HepG2 (cell line): ENCODE measurements around the gene TUBA8. TPM values are rescaled to one million over a fixed set of nuclear protein-coding genes. Genes with fewer than 3 reads are reported as not detected.

ENCODE experiments used
- ATAC-seq: fragments of 200-7000 bp; cut with Tn5 transposase; 3 replicates; pipeline ENCODE4 v1.9.1; 2020; ENCODE audit warnings: mild to moderate bottlenecking, moderate library complexity
- BruUV-seq: library from RNA; stranded (reverse); fragments of 400-500 nt; replicated peaks from 2 replicates; lab custom pipeline; 2021; lab: Mats Ljungman, UMichigan
- CTCF ChIA-PET: fragments of 300-600 bp; formaldehyde crosslinking; extraction: SDS; loops from one replicate; lab custom pipeline; 2021; ENCODE audit warnings: low total read pairs, inconsistent platforms, low intra/inter-chr PET ratio; lab: Yijun Ruan, JAX
- POLR2A ChIA-PET: fragments of 350-600 bp; sonication (Branson Sonifier 250); formaldehyde crosslinking; loops from one replicate; lab custom pipeline; 2020; ENCODE audit warnings: antibody characterized with exemption, inconsistent platforms; lab: Yijun Ruan, JAX
- DNase-seq: peaks from one replicate; pipeline ENCODE4 v3.0.0-alpha.2; 2015; ENCODE audit warnings: low spot score
- FAIRE-seq: peaks from 3 replicates; lab custom pipeline; 2011; peaks lifted over from hg19 to GRCh38; lab: Jason Lieb, UNC
- H2AFZ ChIP-seq: one replicate; pipeline ENCODE4 v1.6.1; 2011; ENCODE audit warnings: low read length, inconsistent platforms
- H3K27ac ChIP-seq: fragments of 300-600 bp; 3 replicates; pipeline ENCODE4 v1.8.0; 2011; ENCODE audit warnings: mixed run types, mild to moderate bottlenecking, mixed read lengths, low read length, inconsistent platforms; ENCODE audit not compliant: insufficient read depth; ENCODE audit errors: extremely low read length
- H3K27me3 ChIP-seq, 2 experiments: fragments of 200-600 bp in 1 of 2; 2 replicates in 1 of 2; 3 replicates in 1 of 2; pipeline versions ENCODE4 v1.6.0 to v1.8.0; 2011; ENCODE audit warnings: low read length in 2 of 2, mild to moderate bottlenecking in 2 of 2, moderate library complexity in 2 of 2, inconsistent platforms in 1 of 2; ENCODE audit not compliant: insufficient read depth in 2 of 2, control insufficient read depth in 1 of 2
- H3K36me3 ChIP-seq, 2 experiments: fragments of 200-600 bp in 1 of 2; replicated peaks in 1 of 2; 2 replicates in 1 of 2; 3 replicates in 1 of 2; pipeline versions ENCODE4 v1.5.1 to v1.8.0; 2011; ENCODE audit warnings: low read length in 2 of 2, inconsistent platforms in 1 of 2; ENCODE audit not compliant: insufficient read depth in 2 of 2, control insufficient read depth in 1 of 2
- H3K4me1 ChIP-seq: 2 replicates; pipeline ENCODE4 v1.5.1; 2012; ENCODE audit warnings: low read length, inconsistent platforms; ENCODE audit not compliant: insufficient read depth
- H3K4me2 ChIP-seq: 2 replicates; pipeline ENCODE4 v1.6.0; 2011; ENCODE audit warnings: low read depth, low read length, inconsistent platforms
- H3K4me3 ChIP-seq, 3 experiments: fragments of 200-600 bp in 1 of 3; sonication (generic), shearing (Covaris generic) in 1 of 3; replicated peaks in 1 of 3; 2 replicates each; pipeline ENCODE4 v1.5.1; 2011 to 2016; ENCODE audit warnings: low read length in 3 of 3, inconsistent platforms in 2 of 3, low read depth in 2 of 3, mild to moderate bottlenecking in 2 of 3, control low read depth in 1 of 3, mixed read lengths in 1 of 3; ENCODE audit not compliant: insufficient read depth in 1 of 3
- H3K79me2 ChIP-seq: one replicate; pipeline ENCODE4 v1.6.1; 2011; ENCODE audit warnings: low read length, inconsistent platforms; ENCODE audit not compliant: insufficient read depth
- H3K9ac ChIP-seq: 2 replicates; pipeline ENCODE4 v1.6.0; 2011; ENCODE audit warnings: mild to moderate bottlenecking, low read depth, low read length, inconsistent platforms; ENCODE audit not compliant: insufficient read depth
- H3K9me3 ChIP-seq: 2 replicates; pipeline ENCODE4 v1.5.1; 2012; ENCODE audit warnings: mild to moderate bottlenecking, low read length
- H4K20me1 ChIP-seq: 2 replicates; pipeline ENCODE4 v1.6.0; 2011; ENCODE audit warnings: inconsistent platforms, mild to moderate bottlenecking, low read length, moderate library complexity; ENCODE audit not compliant: insufficient read depth
- AGO2 ChIP-seq: fragments of 200-400 bp; formaldehyde crosslinking; optimal IDR thresholded peaks from 2 replicates; pipeline ENCODE3; 2017; ENCODE audit warnings: mild to moderate bottlenecking, low read depth, low read length, moderate library complexity
- CENPX ChIP-seq: sonication (generic); formaldehyde crosslinking; IDR thresholded peaks from 2 replicates; pipeline ENCODE4 v1.9.0; 2021; ENCODE audit warnings: mild to moderate bottlenecking, missing genetic modification reagents, moderate library complexity
- GATAD2A ChIP-seq: IDR thresholded peaks from 2 replicates; pipeline ENCODE4 v1.6.1; 2016
- HOXA7 ChIP-seq: sonication (generic); formaldehyde crosslinking; IDR thresholded peaks from 2 replicates; pipeline ENCODE4 v1.8.1; 2022; ENCODE audit warnings: mild to moderate bottlenecking, missing genetic modification reagents, moderate library complexity
- PCBP1 ChIP-seq: fragments of 200-400 bp; formaldehyde crosslinking; IDR thresholded peaks from 2 replicates; pipeline ENCODE4 v1.6.1; 2017; ENCODE audit warnings: mild to moderate bottlenecking, low read depth, low read length, borderline replicate concordance
- PCBP2 ChIP-seq: fragments of 200-400 bp; formaldehyde crosslinking; optimal IDR thresholded peaks from 2 replicates; pipeline ENCODE3; 2018; ENCODE audit warnings: low read length, low read depth; ENCODE audit not compliant: poor library complexity, severe bottlenecking
- RFX5 ChIP-seq: IDR thresholded peaks from 2 replicates; pipeline ENCODE4 v1.6.1; 2011; ENCODE audit warnings: low read depth, low read length, improper control_type of control experiment
- SKIL ChIP-seq: sonication (generic); formaldehyde crosslinking; IDR thresholded peaks from 2 replicates; pipeline ENCODE4 v1.8.0; 2022; ENCODE audit warnings: missing genetic modification reagents, mild to moderate bottlenecking, moderate library complexity, borderline replicate concordance
- THYN1 ChIP-seq: sonication (generic); formaldehyde crosslinking; IDR thresholded peaks from 2 replicates; pipeline ENCODE4 v1.8.1; 2023; ENCODE audit warnings: low read depth, mild to moderate bottlenecking, moderate library complexity, missing genetic modification reagents, borderline replicate concordance
- TRAFD1 ChIP-seq: sonication (generic); formaldehyde crosslinking; IDR thresholded peaks from 2 replicates; pipeline ENCODE4 v1.5.1; 2020; ENCODE audit warnings: missing genetic modification reagents, mild to moderate bottlenecking, borderline replicate concordance
- WIZ ChIP-seq: sonication (generic); formaldehyde crosslinking; IDR thresholded peaks from 2 replicates; pipeline ENCODE4 v1.5.1; 2020; ENCODE audit warnings: mild to moderate bottlenecking, missing genetic modification reagents
- ZNF432 ChIP-seq: sonication (generic); formaldehyde crosslinking; IDR thresholded peaks from 2 replicates; pipeline ENCODE4 v1.5.0; 2020; ENCODE audit warnings: missing genetic modification reagents, mild to moderate bottlenecking, borderline replicate concordance
- ZNF460 ChIP-seq: sonication (generic); formaldehyde crosslinking; IDR thresholded peaks from 2 replicates; pipeline ENCODE4 v1.5.1; 2020; ENCODE audit warnings: missing genetic modification reagents, mild to moderate bottlenecking, borderline replicate concordance
- ZNF607 ChIP-seq: sonication (generic); formaldehyde crosslinking; IDR thresholded peaks from 2 replicates; pipeline ENCODE4 v1.5.1; 2020; ENCODE audit warnings: missing genetic modification reagents, mild to moderate bottlenecking, borderline replicate concordance
- WGBS: methylation state at CpG from one replicate; pipeline ENCODE4 v1.1.6; 2017; ENCODE audit warnings: low lambda C conversion rate; 5-methylcytosine and 5-hydroxymethylcytosine counted together
- in situ Hi-C: cut with HindIII; loops from 2 replicates; pipeline ENCODE4 v1.10.0; 2017; ENCODE audit warnings: low pct_unique_long_range_greater_than_20kb; ENCODE audit not compliant: extremely low pct_ligation_motif_present
- intact Hi-C: fragments of 100-400 bp; cut with micrococcal nuclease; formaldehyde crosslinking; loops from one replicate; pipeline ENCODE4 v1.10.0; 2022; ENCODE audit not compliant: unreplicated experiment
- polyA plus RNA-seq, 8 experiments: library from polyadenylated mRNA; depleted of rRNA in 3 of 8; stranded (reverse) in 7 of 8; unstranded in 1 of 8; fragments of >200 nt; fragmentation: Illumina TruSeq in 4 of 8; extraction: Trizol in 4 of 8; gene quantifications; 2 replicates each; pipeline versions ENCODE4 v1.2.1 to v1.2.3, GENCODE V29; 2011 to 2016; ENCODE audit warnings: low read depth in 4 of 8, missing spikeins in 1 of 8, mixed read lengths in 1 of 8; ENCODE audit not compliant: insufficient read depth in 1 of 8
- total RNA-seq, 5 experiments: library from RNA; depleted of rRNA; stranded (reverse); fragments of >200 nt; fragmentation: Illumina TruSeq; extraction: Trizol; gene quantifications; 2 replicates each; pipeline ENCODE4 v1.2.3, GENCODE V29; 2016; ENCODE audit warnings: low read depth in 1 of 5

Gene TUBA8
- total and polyA plus RNA-seq, 2 of the 13 experiments (the other 11 are each of a cell fraction or from before 2014, with no cell fraction given), result 0.35 to 0.69 TPM

GRCh38 chr22:18096823-18097222 is 13.8 kb upstream of the TUBA8 start:
- H3K79me2 ChIP-seq, result no peaks in the 10 kb centered on the region
- H3K4me3 ChIP-seq, result no peak overlapping the region
- H2AFZ ChIP-seq, result no peak overlapping the region
- in situ Hi-C loops (no loop called here), intact Hi-C loops (no loop called here)
- no TSS peak for BruUV-seq
- no peaks in the 10 kb centered on the region for H3K36me3 ChIP-seq
- H3K27me3 ChIP-seq, result no peaks in the 10 kb centered on the region; a peak in 1 of 5 replicates
- no peak overlapping the region for H3K4me2 ChIP-seq
- FAIRE-seq (peak; percentile 32), ATAC-seq (no peak), DNase-seq (no peak)
- H3K4me1 ChIP-seq, result peaks cover 9% of the 10 kb centered on the region; the same call in 1 of the 2 replicates
- CTCF ChIA-PET, result no interaction called here
- H3K9me3 ChIP-seq, result no peaks in the 10 kb centered on the region
- no peaks in the 10 kb centered on the region for H4K20me1 ChIP-seq
- POLR2A ChIA-PET, result no interaction called here
- TF ChIP-seq AGO2 (no peak), PCBP1 (no peak), ZNF607 (no peak), WIZ (CRISPR knock-in tag) (no peak), SKIL (CRISPR knock-in tag) (no peak), PCBP2 (no peak), GATAD2A (CRISPR knock-in tag) (no peak), HOXA7 (no peak), CENPX (CRISPR knock-in tag) (no peak), ZNF432 (CRISPR knock-in tag) (no peak), RFX5 (no peak), THYN1 (CRISPR knock-in tag) (no peak), TRAFD1 (no peak), ZNF460 (no peak)
- TF ChIP-seq, all 625 proteins: peak for 0
- H3K27ac ChIP-seq, result no peak overlapping the region
- 95% methylated on average over 3 of the region's 3 CpGs for WGBS
- no peak overlapping the region for H3K9ac ChIP-seq
